Progenitor cell of endocrine pancreas (in vitro differentiated cells): ENCODE results near the gene TMEFF1. TPM values are rescaled to one million over a fixed set of nuclear protein-coding genes. Genes with fewer than 3 reads are reported as not detected.

Experiments used
- DNase-seq: peaks from one replicate; pipeline ENCODE4 v3.0.0; 2021; ENCODE audit warnings: low spot score; ENCODE audit not compliant: unreplicated experiment
- H3K27ac Mint-ChIP-seq: 2 replicates; pipeline ENCODE4 v1.8.0; 2021; ENCODE audit warnings: mild to moderate bottlenecking, moderate library complexity, mixed read lengths
- H3K27me3 Mint-ChIP-seq: 2 replicates; pipeline ENCODE4 v1.8.0; 2021; ENCODE audit warnings: mixed read lengths
- H3K36me3 Mint-ChIP-seq: 2 replicates; pipeline ENCODE4 v1.8.0; 2022; ENCODE audit warnings: mixed read lengths; ENCODE audit not compliant: insufficient read depth
- H3K4me1 Mint-ChIP-seq: 2 replicates; pipeline ENCODE4 v1.8.0; 2021; ENCODE audit warnings: low read depth, mixed read lengths
- H3K4me3 Mint-ChIP-seq: 2 replicates; pipeline ENCODE4 v1.8.0; 2021; ENCODE audit warnings: low read depth, mild to moderate bottlenecking, moderate library complexity, mixed read lengths
- H3K9me3 Mint-ChIP-seq: 2 replicates; pipeline ENCODE4 v1.8.0; 2021; ENCODE audit warnings: low read depth, mixed read lengths
- CTCF ChIP-seq: fragments of 200-600 bp; sonication (generic); IDR thresholded peaks from one replicate; pipeline ENCODE4 v1.5.0; 2021; ENCODE audit warnings: antibody characterized with exemption, mild to moderate bottlenecking; ENCODE audit not compliant: unreplicated experiment
- total RNA-seq: library from RNA; stranded (reverse); gene quantifications from 2 replicates; pipeline ENCODE4 v1.2.1, GENCODE V29; 2021

The TMEFF1 gene
- total RNA-seq, 1 donor from 2014 or later: 78.1 TPM

- Mint-ChIP-seq H3K27me3 (no peaks in the 10 kb centered on the region), H3K27ac (no peak overlapping the region), H3K4me1 (no peaks in the 10 kb centered on the region), H3K9me3 (peaks cover 4% of the 10 kb centered on the region), H3K36me3 (peaks cover 1% of the 10 kb centered on the region), H3K4me3 (no peak overlapping the region)
- TF ChIP-seq CTCF: no peak
- DNase-seq: no peak
These were observed 151.0 kb downstream of the TMEFF1 start for GRCh38 chr9:100623969-100624368.

GRCh38 chr9:100626949-100627348, 154.0 kb downstream of the TMEFF1 start:
- peaks cover 4% of the 10 kb centered on the region for H3K9me3 Mint-ChIP-seq
- H3K27me3 Mint-ChIP-seq: no peaks in the 10 kb centered on the region
- H3K4me1 Mint-ChIP-seq: no peaks in the 10 kb centered on the region
- H3K4me3 Mint-ChIP-seq: no peak overlapping the region
- H3K27ac Mint-ChIP-seq: no peak overlapping the region
- H3K36me3 Mint-ChIP-seq: peaks cover 1% of the 10 kb centered on the region
- TF ChIP-seq CTCF: no peak
- no peak for DNase-seq

Other genes starting within 250 kb of the TMEFF1 start
- gene TEX10, start 120.2 kb upstream of the TMEFF1 start, total RNA-seq: 35.1 and 38.6 TPM in 2 replicates
- gene MSANTD3, start 46.0 kb upstream of the TMEFF1 start, total RNA-seq: 39.8 and 44.2 TPM in 2 replicates
- 14.5 and 18.1 TPM in 2 replicates for gene CAVIN4, start 104.9 kb downstream of the TMEFF1 start, total RNA-seq